ENCODE results near the gene SYT12. TPM values are rescaled to one million over a fixed set of nuclear protein-coding genes. Genes with fewer than 3 reads are reported as not detected.

SYT12 gene
- total and polyA plus RNA-seq, 4 donors, result 0.12 to 0.25 (median 0.17) TPM; not detected in 1

GRCh38 chr11:67090717-67091116 lies 67.8 kb downstream of the SYT12 start:
- TF ChIP-seq CTCF (IDR thresholded peaks at IDR 0.05; ENCODE audit: control extremely low read depth, extremely low read depth), result no peak
- ATAC-seq (ENCODE audit: insufficient read depth, low FRiP score) (no peak), DNase-seq (no peak)
- H3K36me3 ChIP-seq (ENCODE audit: control insufficient read depth in 4 of 4, insufficient read depth in 4 of 4, low read length in 4 of 4), result no peaks in the 10 kb centered on the region
- H3K9ac ChIP-seq (ENCODE audit: insufficient read depth in 1 of 2, low read length in 2 of 2), result no peak overlapping the region
- H3K4me3 ChIP-seq, result no peak overlapping the region
- WGBS, 2 donors, result 97% methylated on average over 8 of the region's 8 CpGs
- no peaks in the 10 kb centered on the region for H3K4me1 ChIP-seq (ENCODE audit: control insufficient read depth in 5 of 5, insufficient read depth in 5 of 5, low read length in 5 of 5)
- no peak overlapping the region for H3K27ac ChIP-seq (ENCODE audit: low read depth in 1 of 2, low read length in 1 of 2)
- peaks cover 0 to 3% (median 0%) of the 10 kb centered on the region in 3 donors for H3K27me3 ChIP-seq (ENCODE audit: control insufficient read depth in 3 of 3, insufficient read depth in 3 of 3, low read length in 2 of 3)
- no peaks in the 10 kb centered on the region for H3K9me3 ChIP-seq (ENCODE audit: control insufficient read depth in 4 of 4, insufficient read depth in 3 of 4, low read length in 3 of 4)

- H3K4me3 ChIP-seq, result no peak overlapping the region
- H3K36me3 ChIP-seq (ENCODE audit: control insufficient read depth in 4 of 4, insufficient read depth in 4 of 4, low read length in 4 of 4), result no peaks in the 10 kb centered on the region
- no peak overlapping the region for H3K27ac ChIP-seq (ENCODE audit: low read depth in 1 of 2, low read length in 1 of 2)
- 64 to 97% methylated on average over 1 of the region's 1 CpG for WGBS, 2 donors
- no peak for TF ChIP-seq CTCF (IDR thresholded peaks at IDR 0.05; ENCODE audit: control extremely low read depth, extremely low read depth)
- ATAC-seq (ENCODE audit: insufficient read depth, low FRiP score), result no peak
- no peaks in the 10 kb centered on the region for H3K4me1 ChIP-seq (ENCODE audit: control insufficient read depth in 5 of 5, insufficient read depth in 5 of 5, low read length in 5 of 5)
- H3K27me3 ChIP-seq (ENCODE audit: control insufficient read depth in 3 of 3, insufficient read depth in 3 of 3, low read length in 2 of 3), result peaks cover 0 to 3% (median 0%) of the 10 kb centered on the region in 3 donors
- DNase-seq, result no peak
- no peak overlapping the region for H3K9ac ChIP-seq (ENCODE audit: insufficient read depth in 1 of 2, low read length in 2 of 2)
- no peaks in the 10 kb centered on the region for H3K9me3 ChIP-seq (ENCODE audit: control insufficient read depth in 4 of 4, insufficient read depth in 3 of 4, low read length in 3 of 4)
These were observed 72.2 kb downstream of the SYT12 start for GRCh38 chr11:67095214-67095507.

GRCh38 chr11:67098799-67099429 lies 76.0 kb downstream of the SYT12 start:
- ATAC-seq (ENCODE audit: insufficient read depth, low FRiP score) (no peak), DNase-seq (no peak)
- no peak overlapping the region for H3K9ac ChIP-seq (ENCODE audit: insufficient read depth in 1 of 2, low read length in 2 of 2)
- no peak overlapping the region for H3K27ac ChIP-seq (ENCODE audit: low read depth in 1 of 2, low read length in 1 of 2)
- H3K9me3 ChIP-seq (ENCODE audit: control insufficient read depth in 4 of 4, insufficient read depth in 3 of 4, low read length in 3 of 4), result no peaks in the 10 kb centered on the region
- no peaks in the 10 kb centered on the region for H3K27me3 ChIP-seq (ENCODE audit: control insufficient read depth in 3 of 3, insufficient read depth in 3 of 3, low read length in 2 of 3)
- no peak for TF ChIP-seq CTCF (IDR thresholded peaks at IDR 0.05; ENCODE audit: control extremely low read depth, extremely low read depth)
- no peak overlapping the region for H3K4me3 ChIP-seq
- no peaks in the 10 kb centered on the region for H3K36me3 ChIP-seq (ENCODE audit: control insufficient read depth in 4 of 4, insufficient read depth in 4 of 4, low read length in 4 of 4)
- 76 to 81% methylated on average over 6 of the region's 6 CpGs for WGBS, 2 donors
- H3K4me1 ChIP-seq (ENCODE audit: control insufficient read depth in 5 of 5, insufficient read depth in 5 of 5, low read length in 5 of 5), result no peaks in the 10 kb centered on the region

GRCh38 chr11:67099831-67100324 lies 76.9 kb downstream of the SYT12 start:
- Histone ChIP-seq H3K9me3 (ENCODE audit: control insufficient read depth in 4 of 4, insufficient read depth in 3 of 4, low read length in 3 of 4) (no peaks in the 10 kb centered on the region), H3K9ac (ENCODE audit: insufficient read depth in 1 of 2, low read length in 2 of 2) (no peak overlapping the region), H3K36me3 (ENCODE audit: control insufficient read depth in 4 of 4, insufficient read depth in 4 of 4, low read length in 4 of 4) (no peaks in the 10 kb centered on the region), H3K27ac (ENCODE audit: low read depth in 1 of 2, low read length in 1 of 2) (no peak overlapping the region), H3K4me3 (no peak overlapping the region), H3K4me1 (ENCODE audit: control insufficient read depth in 5 of 5, insufficient read depth in 5 of 5, low read length in 5 of 5) (no peaks in the 10 kb centered on the region), H3K27me3 (ENCODE audit: control insufficient read depth in 3 of 3, insufficient read depth in 3 of 3, low read length in 2 of 3) (no peaks in the 10 kb centered on the region)
- WGBS, 2 donors, result 82 to 91% methylated on average over 6 of the region's 6 CpGs
- no peak for TF ChIP-seq CTCF (IDR thresholded peaks at IDR 0.05; ENCODE audit: control extremely low read depth, extremely low read depth)
- no peak for ATAC-seq (ENCODE audit: insufficient read depth, low FRiP score)
- no peak for DNase-seq

Measured in lung (tissue), 12 donors.